ENCODE data around the gene SPC24.

DNA sequence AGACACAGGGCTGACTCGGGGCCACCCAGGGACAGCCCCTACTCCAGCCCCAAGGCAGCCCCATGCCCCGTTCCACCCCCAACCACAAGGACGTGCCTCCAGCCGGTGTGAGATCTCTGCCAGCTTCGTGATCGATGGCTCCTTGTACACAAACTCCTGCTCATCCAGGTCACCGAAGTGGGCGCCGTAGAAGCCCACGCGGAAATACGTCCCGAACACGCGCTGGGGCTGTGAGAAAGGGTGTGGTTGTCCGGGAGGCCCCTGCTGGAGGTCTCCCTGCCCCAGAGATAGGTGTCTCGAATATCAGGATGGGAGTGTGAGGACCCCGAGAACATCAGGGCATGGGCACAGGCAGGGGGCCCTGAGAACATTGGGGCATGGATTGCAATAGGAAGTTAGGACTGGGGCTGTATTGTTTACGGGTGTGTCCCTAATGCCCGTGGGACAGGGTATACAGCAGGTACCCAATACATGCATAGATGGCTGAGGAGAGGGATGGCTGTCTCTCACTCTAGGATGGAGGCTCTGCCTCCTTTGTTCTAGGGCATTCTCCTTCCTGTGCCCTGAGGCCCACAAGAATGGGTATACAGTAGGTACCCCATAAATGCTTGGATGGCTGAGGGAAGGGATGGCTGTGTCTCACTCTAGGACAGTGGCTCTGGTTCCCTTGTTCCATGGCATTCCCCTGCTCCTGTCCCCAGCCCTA, 47.1 kb upstream of the SPC24 start:
- TF ChIP-seq, protein P1, sequence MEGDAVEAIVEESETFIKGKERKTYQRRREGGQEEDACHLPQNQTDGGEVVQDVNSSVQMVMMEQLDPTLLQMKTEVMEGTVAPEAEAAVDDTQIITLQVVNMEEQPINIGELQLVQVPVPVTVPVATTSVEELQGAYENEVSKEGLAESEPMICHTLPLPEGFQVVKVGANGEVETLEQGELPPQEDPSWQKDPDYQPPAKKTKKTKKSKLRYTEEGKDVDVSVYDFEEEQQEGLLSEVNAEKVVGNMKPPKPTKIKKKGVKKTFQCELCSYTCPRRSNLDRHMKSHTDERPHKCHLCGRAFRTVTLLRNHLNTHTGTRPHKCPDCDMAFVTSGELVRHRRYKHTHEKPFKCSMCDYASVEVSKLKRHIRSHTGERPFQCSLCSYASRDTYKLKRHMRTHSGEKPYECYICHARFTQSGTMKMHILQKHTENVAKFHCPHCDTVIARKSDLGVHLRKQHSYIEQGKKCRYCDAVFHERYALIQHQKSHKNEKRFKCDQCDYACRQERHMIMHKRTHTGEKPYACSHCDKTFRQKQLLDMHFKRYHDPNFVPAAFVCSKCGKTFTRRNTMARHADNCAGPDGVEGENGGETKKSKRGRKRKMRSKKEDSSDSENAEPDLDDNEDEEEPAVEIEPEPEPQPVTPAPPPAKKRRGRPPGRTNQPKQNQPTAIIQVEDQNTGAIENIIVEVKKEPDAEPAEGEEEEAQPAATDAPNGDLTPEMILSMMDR (IDR thresholded peaks at IDR 0.05), result no peak
- no peak for TF ChIP-seq EP300 (IDR thresholded peaks at IDR 0.05)
